Coronary artery (tissue), 2 donors: ENCODE measurements around the gene ATP2B3.

Experiments
- DNase-seq: peaks from one replicate; pipeline ENCODE4 v3.0.0-alpha.2; 2017; ENCODE audit warnings: low spot score
- H3K27ac ChIP-seq, 2 donors: fragments of 200-600 bp; sonication (generic); one replicate each; pipeline ENCODE4 v1.5.1; 2016 to 2019
- H3K4me3 ChIP-seq: fragments of 200-600 bp; sonication (generic); 2 replicates; pipeline ENCODE4 v1.5.1; 2016; ENCODE audit warnings: mild to moderate bottlenecking, moderate library complexity
- CTCF ChIP-seq: fragments of 200-600 bp; sonication (generic); IDR thresholded peaks from one replicate; pipeline ENCODE4 v1.5.1; 2019; ENCODE audit warnings: antibody characterized with exemption

ATP2B3 gene

GRCh38 chrX:153474266-153474665 is 43.2 kb upstream of the ATP2B3 start:
- Histone ChIP-seq H3K27ac (peak overlapping the region; percentile 48 to 91), H3K4me3 (peak overlapping the region; percentile 56)
- DNase-seq: no peak
- no peak for TF ChIP-seq CTCF

- peak overlapping the region; percentile 56 for H3K4me3 ChIP-seq
- no peak for DNase-seq
- peak overlapping the region; percentile 78 to 91 for H3K27ac ChIP-seq
- no peak for TF ChIP-seq CTCF
Measured at GRCh38 chrX:153474718-153475117, 42.7 kb upstream of the ATP2B3 start.

- peak overlapping the region; percentile 78 to 91 for H3K27ac ChIP-seq
- peak overlapping the region; percentile 56 for H3K4me3 ChIP-seq
- no peak for TF ChIP-seq CTCF
- no peak for DNase-seq
Measured at GRCh38 chrX:153475271-153475670, 42.2 kb upstream of the ATP2B3 start.

- DNase-seq: no peak
- TF ChIP-seq CTCF: no peak
- peak overlapping the region; percentile 78 to 91 for H3K27ac ChIP-seq
- H3K4me3 ChIP-seq: no peak overlapping the region
Measured at GRCh38 chrX:153475751-153476281, 41.6 kb upstream of the ATP2B3 start.

- TF ChIP-seq CTCF: no peak
- DNase-seq: no peak
- peak overlapping the region; percentile 78 to 91 for H3K27ac ChIP-seq
- peak overlapping the region; percentile 47 for H3K4me3 ChIP-seq
Measured at GRCh38 chrX:153476666-153477363, 40.6 kb upstream of the ATP2B3 start.

- H3K4me3 ChIP-seq: peak overlapping the region; percentile 47
- TF ChIP-seq CTCF: no peak
- no peak for DNase-seq
- H3K27ac ChIP-seq: peak overlapping the region; percentile 78 to 91
Measured at GRCh38 chrX:153477364-153477857, 40.0 kb upstream of the ATP2B3 start.

- TF ChIP-seq CTCF: no peak
- peak overlapping the region; percentile 78 to 91 for H3K27ac ChIP-seq
- no peak for DNase-seq
- H3K4me3 ChIP-seq: no peak overlapping the region
Measured at GRCh38 chrX:153477901-153478300, 39.5 kb upstream of the ATP2B3 start.
